ENCODE results near the gene ARHGAP10.

Gene ARHGAP10

DNA sequence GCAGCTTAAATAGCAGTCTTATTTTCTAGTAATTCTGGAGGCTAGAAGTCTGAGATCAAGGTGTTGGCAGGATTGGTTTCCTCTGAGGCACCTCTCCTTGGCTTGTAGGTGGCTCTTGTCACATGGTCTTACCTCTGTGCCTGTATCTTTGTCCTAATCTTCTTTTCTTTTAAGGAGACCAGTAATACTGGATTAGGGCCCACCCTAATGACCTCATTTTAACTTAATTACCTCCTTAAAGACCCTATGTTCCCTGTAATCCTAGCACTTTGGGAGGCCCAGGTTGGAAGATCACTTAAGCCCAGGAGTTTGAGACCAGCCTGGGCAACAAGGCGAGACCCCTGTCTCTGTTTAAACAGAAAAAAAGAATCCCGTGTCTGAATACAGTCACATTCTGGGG is 38.9 kb downstream of the ARHGAP10 start:
- no peak for DNase-seq (ENCODE audit: low read depth, low spot score)

DNA sequence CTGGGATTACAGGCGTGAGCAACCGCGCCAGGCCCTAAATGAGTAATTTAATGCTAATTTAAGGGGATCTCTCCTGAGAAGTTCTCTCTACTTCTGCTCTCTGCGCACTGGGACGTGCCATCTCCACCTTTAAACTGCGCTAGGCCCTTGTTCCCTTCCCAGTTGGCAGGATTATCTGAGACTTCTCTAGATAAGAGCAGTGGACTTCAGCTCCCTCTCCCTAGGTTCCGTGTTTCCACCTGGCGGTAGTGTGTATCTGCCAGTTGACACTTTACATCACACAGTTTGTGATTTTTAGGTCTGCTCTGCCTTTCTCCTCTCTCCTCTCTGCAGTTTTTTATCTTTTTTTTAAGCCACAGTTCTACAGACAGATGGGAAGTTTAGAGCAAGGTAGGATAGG is 40.2 kb downstream of the ARHGAP10 start:
- DNase-seq (ENCODE audit: low read depth, low spot score) = no peak

DNA sequence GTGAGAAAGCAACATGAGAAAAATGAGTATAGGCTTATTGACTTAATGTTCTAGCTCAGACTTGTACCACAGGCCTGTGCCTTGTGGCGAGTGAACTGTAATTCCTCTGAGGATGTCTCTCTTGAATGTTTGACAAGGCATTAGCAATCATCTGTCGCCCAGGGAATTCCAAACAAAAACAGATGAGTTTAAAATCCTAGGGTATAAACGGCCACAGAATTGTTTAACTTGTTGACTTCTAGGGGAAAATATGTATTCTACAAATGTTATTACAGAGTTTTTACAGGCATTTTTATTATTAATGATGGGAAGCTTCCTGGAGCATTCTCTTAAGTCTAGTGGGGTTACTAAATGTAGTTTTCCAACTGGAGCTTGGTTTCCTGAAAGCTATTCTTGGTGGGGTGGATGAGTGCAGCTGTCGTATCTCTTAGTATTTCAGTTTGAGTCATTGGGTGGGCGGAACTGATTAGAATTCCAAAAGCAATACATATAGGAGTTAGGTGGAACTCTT is 40.6 kb downstream of the ARHGAP10 start:
- DNase-seq (ENCODE audit: low read depth, low spot score) = no peak

DNA sequence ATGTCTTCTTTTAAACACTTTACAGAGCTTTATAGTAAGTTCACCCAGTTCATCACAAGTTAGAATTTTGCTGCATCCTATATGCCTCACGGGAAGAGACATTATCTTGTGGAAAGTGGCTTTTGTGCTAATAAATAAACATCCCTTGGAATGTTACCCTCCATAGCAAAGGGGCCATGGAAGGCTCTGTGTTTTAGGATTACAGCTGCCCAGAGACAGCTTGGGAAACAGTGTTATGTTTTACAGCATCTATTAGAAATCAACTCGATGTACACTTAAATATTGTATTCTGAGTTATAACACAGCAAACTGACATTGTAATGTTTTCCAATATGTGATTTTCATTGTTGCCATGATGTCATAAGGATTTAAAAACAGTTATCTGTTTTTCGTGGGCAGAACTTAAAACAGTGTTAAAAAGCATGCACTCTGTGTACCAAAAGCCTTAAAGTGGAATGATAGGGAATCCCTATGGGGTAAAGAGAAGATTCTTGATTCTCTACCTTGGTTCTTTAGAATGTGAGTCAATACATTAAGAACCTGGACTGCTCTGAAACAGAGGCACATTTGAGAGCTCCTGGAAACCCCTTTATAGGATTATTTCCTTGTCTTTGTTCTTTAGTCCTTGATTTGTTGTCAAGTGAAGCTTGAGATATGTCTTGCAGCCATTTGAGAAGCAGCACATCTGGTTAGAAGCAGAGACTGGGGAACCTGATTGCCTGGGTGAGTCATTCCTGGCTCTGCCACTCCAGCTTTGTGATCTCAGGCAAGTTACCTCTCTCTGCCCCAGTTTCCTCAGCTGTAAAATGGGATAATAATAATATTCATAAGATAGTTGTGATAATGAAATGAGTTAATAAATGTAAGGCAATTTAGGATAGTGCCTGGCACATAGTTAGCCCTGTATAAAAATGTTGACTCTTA is 41.6 kb downstream of the ARHGAP10 start:
- no peak for DNase-seq (ENCODE audit: low read depth, low spot score)

DNA sequence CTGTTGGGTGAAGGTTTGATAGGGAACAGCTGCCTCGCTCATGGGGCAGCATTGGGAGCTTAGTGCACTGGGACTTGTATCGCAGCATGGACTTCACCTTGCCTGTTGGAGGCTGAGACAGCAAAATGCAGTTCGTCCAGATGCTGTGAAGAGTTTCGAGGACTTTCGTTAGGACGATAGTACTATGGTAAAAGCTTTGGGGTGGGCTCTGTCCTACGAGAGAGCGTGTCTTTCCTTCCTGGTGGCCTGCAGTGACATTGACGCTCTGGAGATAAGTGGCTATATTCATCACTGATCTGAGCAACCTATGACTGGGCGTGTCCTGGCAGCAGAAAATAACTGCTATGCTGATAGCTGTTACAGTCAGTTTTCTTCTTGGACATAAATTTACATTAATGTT is 44.8 kb downstream of the ARHGAP10 start:
- DNase-seq (ENCODE audit: low read depth, low spot score) = no peak

DNA sequence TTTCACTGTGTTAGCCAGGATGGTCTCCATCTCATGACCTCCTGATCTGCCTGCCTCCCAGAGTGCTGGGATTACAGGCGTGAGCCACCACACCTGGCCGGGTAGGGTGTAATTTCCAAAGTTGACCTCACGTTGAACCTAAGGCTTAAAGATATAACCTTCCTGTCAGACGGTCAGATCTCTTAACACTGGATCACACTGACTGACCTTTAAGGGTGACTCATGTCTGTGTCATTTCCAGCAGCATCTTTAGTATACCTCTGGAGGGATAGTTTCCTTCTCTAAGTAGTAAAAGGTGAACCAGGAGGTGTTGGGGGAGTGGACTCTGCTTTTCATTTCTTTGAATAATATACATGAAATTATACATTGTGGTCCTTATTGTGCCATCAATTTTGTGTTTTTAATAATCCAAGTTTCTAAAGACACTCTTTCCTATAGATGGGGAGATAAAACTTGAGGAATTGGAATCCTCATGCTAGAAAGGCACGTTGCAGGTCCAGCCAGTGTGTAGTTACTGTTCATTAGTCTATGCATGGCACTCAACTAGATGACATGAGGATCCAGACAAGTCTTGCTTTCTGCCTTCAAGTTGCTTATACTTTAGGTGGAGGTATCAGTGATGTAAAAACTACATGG is 45.7 kb downstream of the ARHGAP10 start:
- DNase-seq (ENCODE audit: low read depth, low spot score) = no peak

DNA sequence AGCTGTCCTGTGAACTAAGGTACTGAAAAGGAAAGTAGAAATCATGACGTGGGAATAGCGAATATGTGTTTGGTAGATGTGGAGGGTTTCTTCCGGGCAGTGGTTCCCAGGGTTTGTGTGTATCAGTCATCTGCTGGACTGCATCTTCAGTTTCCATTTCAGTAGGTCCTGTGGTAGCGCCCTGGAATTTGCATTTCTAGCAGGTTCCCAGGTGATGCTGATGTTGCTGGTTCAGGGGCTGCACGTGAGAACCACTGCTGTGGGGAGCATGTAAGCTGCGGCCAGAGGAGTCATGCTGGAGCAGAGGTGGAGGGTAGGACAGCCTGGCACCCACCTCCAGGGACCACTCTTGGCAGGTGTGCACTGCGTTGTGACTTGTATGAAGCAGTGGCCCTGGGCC is 47.1 kb downstream of the ARHGAP10 start:
- no peak for DNase-seq (ENCODE audit: low read depth, low spot score)

DNA sequence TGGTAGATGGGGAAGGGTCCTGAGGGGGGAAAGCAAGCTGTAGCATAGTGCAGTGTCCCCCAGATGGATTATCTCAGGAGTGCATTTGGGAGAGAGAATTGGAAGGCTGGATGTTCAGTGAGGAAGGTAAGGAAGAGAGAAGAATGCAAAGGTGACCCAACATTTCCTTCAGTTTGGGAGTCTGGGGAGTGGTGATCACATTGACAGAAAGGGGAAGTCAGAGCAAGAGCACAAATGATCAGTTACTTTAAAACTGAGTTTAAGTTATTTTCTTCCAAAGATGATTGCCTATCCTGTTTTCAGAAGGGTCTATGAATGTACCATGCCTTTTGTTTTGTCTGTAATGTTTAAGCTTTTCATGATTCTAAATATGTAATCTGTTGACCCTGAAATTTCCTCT is 47.6 kb downstream of the ARHGAP10 start:
- no peak for DNase-seq (ENCODE audit: low read depth, low spot score)

DNA sequence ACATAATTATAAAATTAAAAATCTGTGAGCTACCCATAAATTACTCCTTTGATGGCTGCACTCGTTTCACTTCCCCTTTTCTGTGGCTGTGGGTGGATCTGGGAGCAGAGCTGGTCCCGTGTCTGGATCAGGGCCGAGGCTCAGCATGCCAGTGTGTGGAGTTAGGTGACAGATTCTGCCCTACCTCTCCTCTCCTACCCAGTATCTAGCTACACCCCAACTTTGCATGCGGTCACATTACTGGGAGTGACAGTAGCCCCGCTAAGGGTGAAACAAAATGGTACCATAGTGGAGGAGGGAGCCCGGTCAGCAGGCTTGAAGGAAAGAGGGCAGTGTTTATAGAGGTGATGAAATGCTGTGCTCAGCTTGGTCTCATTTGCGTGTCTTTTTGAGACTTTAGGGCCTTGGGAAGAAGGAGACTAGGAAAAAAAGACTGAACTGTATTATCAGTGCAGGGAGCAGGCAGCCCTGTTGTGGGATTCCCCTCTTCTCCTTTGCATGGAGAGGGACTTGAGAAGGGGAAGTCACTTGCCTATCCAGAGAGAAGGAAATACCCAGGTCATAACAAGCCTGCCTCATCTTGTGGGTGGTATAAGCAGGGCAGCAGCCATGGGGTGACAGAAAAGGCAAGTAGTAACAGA is 48.4 kb downstream of the ARHGAP10 start:
- DNase-seq (ENCODE audit: low read depth, low spot score) = no peak

DNA sequence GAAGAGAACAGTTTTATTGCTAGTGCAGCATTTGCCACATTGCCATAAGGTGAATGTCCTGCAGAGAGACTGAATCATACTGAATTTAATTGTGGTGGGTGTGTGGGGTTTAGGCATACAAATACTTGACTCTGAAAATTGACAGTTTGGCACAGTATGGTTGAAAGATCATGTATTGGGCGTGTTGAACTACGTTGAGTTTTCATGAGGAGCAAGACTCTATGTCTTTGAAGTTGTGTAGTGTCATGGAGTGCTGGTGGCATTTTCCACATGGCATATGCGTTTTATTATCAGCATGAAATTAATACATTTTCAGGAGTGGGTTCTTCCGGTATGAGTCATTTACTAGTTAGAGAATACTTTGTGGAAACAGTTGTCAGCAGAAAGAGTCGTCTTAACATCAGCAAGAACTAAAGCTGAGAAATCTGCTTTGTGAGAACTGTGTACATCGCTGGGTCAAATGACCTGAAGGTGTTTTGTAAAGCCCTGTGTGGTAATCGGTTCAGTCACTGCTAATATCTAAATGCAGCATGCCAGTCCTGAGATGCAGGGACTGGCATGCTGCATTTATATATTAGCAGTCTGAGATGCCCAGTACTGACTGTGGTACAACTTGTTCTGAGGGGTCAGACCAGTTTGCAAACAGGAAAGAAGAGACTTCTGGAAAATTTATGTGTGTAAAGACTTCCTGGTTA is 50.3 kb downstream of the ARHGAP10 start:
- no peak for DNase-seq (ENCODE audit: low read depth, low spot score)

DNA sequence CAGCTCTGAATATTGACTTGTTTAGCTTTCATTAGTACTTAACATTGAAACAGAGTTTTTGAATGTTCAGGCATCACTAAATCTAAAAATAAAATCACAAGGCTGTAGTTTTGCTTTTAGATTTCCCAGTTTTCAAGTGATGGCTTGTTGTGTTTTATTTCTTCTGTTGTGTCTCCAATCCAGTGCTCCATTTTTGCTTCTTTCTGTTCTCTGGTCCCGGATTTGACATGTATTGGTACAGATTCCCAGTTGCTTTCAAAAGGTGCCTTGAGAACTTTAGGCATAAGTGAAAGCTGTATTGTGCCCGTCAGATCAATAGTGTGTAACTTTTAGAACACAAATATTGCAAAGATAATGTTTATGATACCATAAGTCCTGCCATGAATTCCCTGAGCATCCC is 53.2 kb downstream of the ARHGAP10 start:
- DNase-seq (ENCODE audit: low read depth, low spot score) = no peak

DNA sequence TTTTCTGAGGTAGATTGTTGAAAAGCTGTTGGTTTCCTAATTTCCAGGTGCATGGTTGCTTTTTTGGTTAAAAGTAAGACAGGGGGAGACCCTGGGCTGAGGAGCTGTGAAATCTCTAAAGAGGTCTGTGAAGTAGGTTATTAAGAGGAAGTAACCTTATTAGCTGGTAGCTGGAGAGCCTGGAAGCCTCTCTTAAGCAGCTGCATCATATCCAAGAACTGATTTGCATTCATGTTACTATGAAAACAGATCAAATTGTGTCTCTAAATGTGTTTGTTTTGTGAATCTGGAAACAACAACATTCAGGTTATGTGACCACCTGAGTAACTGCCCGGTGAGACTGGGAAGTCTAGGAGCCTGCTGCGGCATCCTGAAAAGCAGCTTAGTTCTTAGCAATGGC is 54.1 kb downstream of the ARHGAP10 start:
- no peak for DNase-seq (ENCODE audit: low read depth, low spot score)

DNA sequence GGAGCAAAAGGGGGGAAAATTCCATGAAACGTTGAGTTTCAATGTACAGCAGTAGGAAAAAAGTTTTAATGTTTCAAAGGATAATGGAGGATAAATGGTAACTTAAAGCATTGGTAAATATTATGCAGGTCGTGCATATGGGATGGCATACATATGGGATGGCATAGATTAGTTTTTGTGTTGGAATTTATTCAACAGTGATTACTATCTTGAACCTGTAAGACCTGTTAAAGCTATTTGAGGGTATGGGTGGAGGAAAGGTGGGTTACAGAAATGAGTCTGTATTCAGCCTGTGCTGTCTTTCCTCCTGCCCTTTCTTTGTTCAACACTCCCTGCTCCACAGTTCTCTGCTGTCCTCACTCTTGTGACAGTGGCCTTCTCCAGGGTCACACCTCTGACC is 54.6 kb downstream of the ARHGAP10 start:
- DNase-seq (ENCODE audit: low read depth, low spot score) = no peak

DNA sequence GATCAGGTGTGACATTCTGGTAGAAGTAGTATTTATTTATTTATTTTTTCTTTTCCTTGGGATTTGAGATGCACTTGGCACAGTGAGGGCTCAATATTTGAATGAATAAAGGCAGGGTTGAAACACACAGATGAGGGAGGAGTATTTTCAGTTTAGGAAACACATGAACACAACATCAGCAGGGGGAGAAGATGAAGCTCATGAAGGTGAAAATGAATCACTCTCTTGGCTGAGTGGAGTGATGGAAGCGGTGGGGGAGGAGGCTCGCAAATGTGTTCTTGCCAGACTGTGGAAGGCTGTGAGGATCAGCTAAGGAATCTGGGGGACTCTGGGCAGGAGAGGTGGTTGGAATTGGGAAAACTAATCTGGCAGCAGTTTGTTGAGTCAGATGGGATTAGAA is 55.3 kb downstream of the ARHGAP10 start:
- no peak for DNase-seq (ENCODE audit: low read depth, low spot score)

DNA sequence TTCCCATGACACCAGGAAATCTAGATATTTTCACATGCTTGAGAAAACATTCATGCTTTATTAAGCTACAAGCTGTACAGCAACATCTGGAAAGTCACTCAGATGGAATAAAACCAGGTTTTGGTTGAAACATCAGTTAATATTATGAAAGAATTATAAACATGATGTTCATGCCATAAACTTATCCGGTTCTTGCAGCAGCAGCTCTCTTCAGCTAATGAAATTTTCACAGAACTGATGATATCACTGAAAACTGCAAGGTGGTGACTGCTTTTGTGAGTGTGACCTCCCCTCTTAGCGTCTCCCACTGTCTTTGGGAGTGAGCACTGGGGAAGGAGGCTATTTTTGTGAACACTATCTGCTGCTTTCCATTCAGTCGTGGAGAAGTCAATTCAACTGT is 56.9 kb downstream of the ARHGAP10 start:
- no peak for DNase-seq (ENCODE audit: low read depth, low spot score)

DNA sequence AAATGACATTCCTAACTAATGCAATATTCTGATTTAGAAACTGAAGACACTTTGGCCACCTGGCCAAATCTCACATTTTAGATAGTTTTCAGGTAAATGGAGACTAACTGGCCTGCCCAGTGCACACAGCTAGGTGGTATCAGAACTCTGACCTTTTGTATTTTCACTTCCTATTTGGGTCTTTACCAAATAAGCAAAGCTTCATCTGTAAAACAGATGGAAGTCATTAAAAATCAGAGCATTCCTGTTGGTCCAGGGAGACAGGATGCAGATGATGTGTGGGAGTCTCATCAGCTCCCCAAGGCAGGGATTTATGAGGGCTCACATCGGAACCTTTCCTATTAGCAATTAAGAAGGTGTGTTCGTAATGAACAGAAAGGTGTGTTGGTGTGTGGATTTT is 57.7 kb downstream of the ARHGAP10 start:
- DNase-seq (ENCODE audit: low read depth, low spot score) = no peak

DNA sequence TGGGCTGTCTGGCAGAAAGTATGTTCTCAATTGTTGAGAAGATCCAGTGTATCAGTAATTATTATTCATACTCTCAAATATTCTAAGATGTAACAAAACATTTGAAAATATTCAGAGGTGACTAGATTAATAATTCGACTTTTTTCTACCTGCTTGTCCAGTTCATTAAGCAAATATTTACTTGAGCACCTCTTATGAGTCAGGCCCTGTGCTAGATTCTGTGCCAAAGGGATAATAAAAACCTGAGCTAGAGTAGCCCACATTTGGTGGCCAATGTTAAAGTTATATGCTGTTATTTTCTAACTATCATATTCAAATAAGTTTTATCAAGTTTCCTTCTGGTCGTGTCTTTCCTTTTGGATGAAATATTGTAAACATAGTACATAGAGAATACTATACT is 58.5 kb downstream of the ARHGAP10 start:
- DNase-seq (ENCODE audit: low read depth, low spot score) = no peak

DNA sequence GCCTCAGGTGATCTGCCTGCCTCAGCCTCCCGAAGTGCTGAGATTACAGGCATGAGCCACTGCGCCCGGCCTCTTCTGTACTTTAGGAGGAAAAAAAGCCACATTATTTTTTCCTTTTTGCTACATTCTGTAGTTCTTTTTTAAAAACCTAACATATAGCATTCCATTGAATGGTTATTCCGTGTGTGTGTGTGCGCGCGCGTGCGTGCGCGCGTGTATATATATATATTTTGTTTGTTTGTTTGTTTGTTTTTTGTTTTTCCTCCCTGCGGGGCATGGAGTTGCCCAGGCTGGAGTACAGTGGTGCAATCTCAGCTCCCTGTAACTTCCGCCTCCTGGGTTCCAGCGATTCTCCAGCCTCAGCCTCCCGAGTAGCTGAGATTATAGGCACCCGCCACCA is 59.5 kb downstream of the ARHGAP10 start:
- DNase-seq (ENCODE audit: low read depth, low spot score) = no peak

DNA sequence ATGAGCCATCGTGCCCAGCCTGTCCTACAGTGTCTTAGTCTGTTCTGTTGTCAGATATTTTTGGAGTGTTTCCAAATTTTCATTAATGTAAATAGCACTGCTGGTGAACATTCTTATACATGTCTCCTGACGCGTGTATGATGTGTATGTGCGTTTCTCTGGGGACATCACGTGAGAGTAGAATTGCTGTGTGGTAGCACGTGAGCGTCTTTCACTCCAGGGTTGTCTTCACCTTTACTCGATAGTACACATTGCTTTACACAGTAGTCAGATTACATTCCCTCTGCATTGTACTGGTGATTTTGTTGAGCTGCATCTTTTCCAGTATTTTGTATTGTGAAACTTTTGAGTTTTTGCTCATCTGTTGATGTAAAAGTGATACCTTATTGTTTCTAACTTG is 60.0 kb downstream of the ARHGAP10 start:
- DNase-seq (ENCODE audit: low read depth, low spot score) = no peak

DNA sequence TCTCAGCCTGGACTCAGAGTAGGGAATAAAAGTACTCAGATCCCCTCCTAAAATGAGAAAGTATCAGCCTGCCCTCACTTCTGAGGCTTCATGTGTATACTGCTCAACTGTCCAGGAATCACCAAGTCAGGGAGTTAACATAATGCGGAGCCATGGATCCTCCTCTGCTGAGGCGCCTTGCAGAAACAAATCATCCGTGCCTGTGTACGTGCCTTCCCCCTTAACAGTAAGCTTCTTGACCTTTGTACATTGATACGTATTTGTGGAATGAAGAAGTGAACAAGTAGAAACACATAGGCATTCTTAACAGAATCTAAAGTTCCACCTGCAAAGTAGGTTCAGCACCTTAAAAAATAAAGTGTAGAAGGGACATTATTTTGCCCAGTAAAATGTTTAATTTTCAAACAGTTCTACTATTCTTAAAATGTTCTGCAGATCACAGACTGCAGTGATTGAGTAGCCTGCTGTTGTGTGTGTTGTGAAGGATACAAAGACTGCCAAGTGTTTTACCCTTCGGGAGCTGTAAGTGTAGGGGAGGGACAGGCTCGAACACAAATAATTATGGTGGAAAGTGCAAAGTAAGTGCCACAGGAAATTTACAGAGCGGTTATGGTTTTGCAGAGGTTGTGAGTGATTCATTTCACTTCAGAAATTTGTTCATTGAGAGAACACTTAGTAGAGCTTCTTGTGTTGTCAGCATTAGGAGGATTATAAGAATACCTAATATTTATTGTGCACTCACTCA is 61.9 kb downstream of the ARHGAP10 start:
- DNase-seq (ENCODE audit: low read depth, low spot score) = no peak

DNA sequence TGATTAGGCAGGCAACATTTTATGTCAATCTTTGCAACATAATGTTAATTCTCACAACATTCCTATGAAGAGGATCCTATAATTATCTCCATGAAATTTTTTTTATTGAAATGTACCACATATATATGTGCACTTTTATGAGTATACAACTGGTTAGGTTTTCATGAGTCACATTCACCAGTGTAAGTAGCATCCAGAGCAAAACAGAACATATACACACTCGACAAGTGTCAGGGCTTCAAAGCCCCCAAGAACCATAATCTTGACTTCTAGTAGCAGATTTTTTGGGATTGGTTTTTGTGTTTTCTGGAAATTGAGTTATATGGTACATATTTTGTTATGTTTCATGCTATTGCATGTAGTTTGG is 62.4 kb downstream of the ARHGAP10 start:
- DNase-seq (ENCODE audit: low read depth, low spot score) = no peak

Data from activated naive CD8-positive, alpha-beta T cell treated with anti-CD3 and anti-CD28 coated beads, Interleukin-2, amount 50 U/mL, for 16 hours (primary cell).